H9 (cell line): ENCODE data around the gene IGFBP1. TPM values are rescaled to one million over a fixed set of nuclear protein-coding genes. Genes with fewer than 3 reads are reported as not detected.
A peak's percentile ranks its signal among the peaks of the same experiment; 100 is the strongest.

Source experiments
- DNase-seq: peaks from one replicate; pipeline ENCODE4 v3.0.0-alpha.2; 2017
- H2AFZ ChIP-seq: one replicate; pipeline ENCODE4 v1.6.1; 2013; ENCODE audit warnings: mild to moderate bottlenecking, low read length, control low read depth, moderate library complexity
- H2AK5ac ChIP-seq: 2 replicates; pipeline ENCODE4 v1.6.1; 2013; ENCODE audit warnings: low read length, control low read depth, mixed read lengths; ENCODE audit not compliant: insufficient read length
- H2BK120ac ChIP-seq: one replicate; pipeline ENCODE4 v1.6.1; 2013; ENCODE audit warnings: low read depth, mild to moderate bottlenecking, low read length, control low read depth, inconsistent platforms; ENCODE audit not compliant: poor library complexity, severe bottlenecking
- H2BK12ac ChIP-seq: 2 replicates; pipeline ENCODE4 v1.6.1; 2013; ENCODE audit warnings: low read length, control low read depth, mixed read lengths, low read depth; ENCODE audit not compliant: insufficient read length
- H2BK15ac ChIP-seq: 2 replicates; pipeline ENCODE4 v1.6.1; 2013; ENCODE audit warnings: low read depth, low read length, control low read depth
- H2BK20ac ChIP-seq: one replicate; pipeline ENCODE4 v1.6.1; 2013; ENCODE audit warnings: low read depth, mild to moderate bottlenecking, low read length, control low read depth, inconsistent platforms; ENCODE audit not compliant: poor library complexity, severe bottlenecking
- H2BK5ac ChIP-seq: 2 replicates; pipeline ENCODE4 v1.6.1; 2013; ENCODE audit warnings: low read length, control low read depth, mixed read lengths; ENCODE audit not compliant: insufficient read length
- H3K14ac ChIP-seq: 2 replicates; pipeline ENCODE4 v1.6.1; 2013; ENCODE audit warnings: low read length, control low read depth; ENCODE audit not compliant: insufficient read depth
- H3K18ac ChIP-seq: 2 replicates; pipeline ENCODE4 v1.6.1; 2013; ENCODE audit warnings: low read depth, mild to moderate bottlenecking, mixed read lengths, low read length, control low read depth; ENCODE audit not compliant: insufficient read length
- H3K23ac ChIP-seq: 2 replicates; pipeline ENCODE4 v1.6.1; 2013; ENCODE audit warnings: low read length, control low read depth, mixed read lengths, low read depth; ENCODE audit not compliant: insufficient read length
- H3K23me2 ChIP-seq: 2 replicates; pipeline ENCODE4 v1.6.1; 2013; ENCODE audit warnings: low read depth, mild to moderate bottlenecking, mixed read lengths, low read length, control low read depth; ENCODE audit not compliant: insufficient read length, poor library complexity, severe bottlenecking
- H3K27ac ChIP-seq: 2 replicates; pipeline ENCODE4 v1.5.1; 2013; ENCODE audit warnings: low read length, control low read depth, mixed read lengths, low read depth; ENCODE audit not compliant: insufficient read length
- H3K27me3 ChIP-seq: 2 replicates; pipeline ENCODE4 v1.6.1; 2013; ENCODE audit warnings: low read length, control low read depth, inconsistent platforms; ENCODE audit not compliant: insufficient read depth
- H3K4ac ChIP-seq: 2 replicates; pipeline ENCODE4 v1.6.1; 2013; ENCODE audit warnings: low read depth, mild to moderate bottlenecking, control low read depth, inconsistent platforms, low read length, moderate library complexity
- H3K4me1 ChIP-seq: 2 replicates; pipeline ENCODE4 v1.6.1; 2013; ENCODE audit warnings: low read length, control low read depth, inconsistent platforms; ENCODE audit not compliant: insufficient read depth
- H3K4me2 ChIP-seq: 2 replicates; pipeline ENCODE4 v1.6.1; 2013; ENCODE audit warnings: low read length, control low read depth, mixed read lengths; ENCODE audit not compliant: insufficient read length, insufficient read depth
- H3K56ac ChIP-seq: 2 replicates; pipeline ENCODE4 v1.6.1; 2013; ENCODE audit warnings: low read depth, mild to moderate bottlenecking, mixed read lengths, low read length, control low read depth; ENCODE audit not compliant: insufficient read length
- H3K79me1 ChIP-seq: 2 replicates; pipeline ENCODE4 v1.6.1; 2013; ENCODE audit warnings: low read depth, mild to moderate bottlenecking, moderate library complexity, low read length, control low read depth, inconsistent platforms; ENCODE audit not compliant: insufficient read depth, poor library complexity, severe bottlenecking
- H3K79me2 ChIP-seq: 2 replicates; pipeline ENCODE4 v1.6.1; 2013; ENCODE audit warnings: low read length, control low read depth, inconsistent platforms; ENCODE audit not compliant: insufficient read depth
- H3K9ac ChIP-seq: 2 replicates; pipeline ENCODE4 v1.6.1; 2013; ENCODE audit warnings: low read length, control low read depth, mixed read lengths; ENCODE audit not compliant: insufficient read length; ENCODE audit errors: extremely low read depth
- H3K9me3 ChIP-seq: one replicate; pipeline ENCODE4 v1.6.1; 2013; ENCODE audit warnings: low read depth, low read length, inconsistent platforms; ENCODE audit not compliant: control insufficient read depth
- H3T11ph ChIP-seq: one replicate; pipeline ENCODE4 v1.6.1; 2013; ENCODE audit warnings: mild to moderate bottlenecking, low read length, control low read depth, inconsistent platforms
- H4K20me1 ChIP-seq: one replicate; pipeline ENCODE4 v1.6.1; 2013; ENCODE audit not compliant: control insufficient read depth, insufficient read length, insufficient read depth
- H4K5ac ChIP-seq: 2 replicates; pipeline ENCODE4 v1.6.1; 2013; ENCODE audit warnings: low read depth, mild to moderate bottlenecking, mixed read lengths, low read length, control low read depth; ENCODE audit not compliant: insufficient read length
- H4K8ac ChIP-seq: replicated peaks from 2 replicates; pipeline ENCODE4 v1.6.1; 2013; ENCODE audit warnings: low read length, control low read depth, mixed read lengths, low read depth; ENCODE audit not compliant: insufficient read length
- H4K91ac ChIP-seq: 2 replicates; pipeline ENCODE4 v1.6.1; 2013; ENCODE audit warnings: low read depth, mild to moderate bottlenecking, moderate library complexity, mixed read lengths, low read length, control low read depth; ENCODE audit not compliant: insufficient read length
- H3K27ac Mint-ChIP-seq, 3 experiments: 2 replicates in 2 of 3; 3 replicates in 1 of 3; pipeline ENCODE4 v1.8.0; 2020 to 2021; ENCODE audit warnings: mixed read lengths in 3 of 3, mild to moderate bottlenecking in 1 of 3, moderate library complexity in 1 of 3
- H3K27me3 Mint-ChIP-seq: 2 replicates; pipeline ENCODE4 v1.8.0; 2021; ENCODE audit warnings: low read depth, mild to moderate bottlenecking, moderate library complexity, mixed read lengths
- H3K36me3 Mint-ChIP-seq, 3 experiments: 2 replicates in 2 of 3; 3 replicates in 1 of 3; pipeline ENCODE4 v1.8.0; 2020 to 2021; ENCODE audit warnings: low read depth in 3 of 3, mixed read lengths in 3 of 3; ENCODE audit not compliant: insufficient read depth in 1 of 3
- H3K4me1 Mint-ChIP-seq, 2 experiments: 2 replicates each; pipeline ENCODE4 v1.8.0; 2020; ENCODE audit warnings: mixed read lengths in 2 of 2
- H3K4me3 Mint-ChIP-seq, 2 experiments: 2 replicates in 1 of 2; 3 replicates in 1 of 2; pipeline ENCODE4 v1.8.0; 2020 to 2021; ENCODE audit warnings: mild to moderate bottlenecking in 2 of 2, mixed read lengths in 2 of 2, moderate library complexity in 1 of 2
- H3K9me3 Mint-ChIP-seq, 2 experiments: 2 replicates in 1 of 2; 3 replicates in 1 of 2; pipeline ENCODE4 v1.8.0; 2020; ENCODE audit warnings: mild to moderate bottlenecking in 2 of 2, mixed read lengths in 2 of 2, moderate library complexity in 1 of 2
- WGBS: extraction: QIAGEN DNeasy Blood & Tissue Kit; methylation state at CpG from one replicate; pipeline ENCODE4 v1.1.7; 2013; ENCODE audit warnings: missing lambda C conversion rate, low lambda C conversion rate, mixed read lengths; ENCODE audit not compliant: insufficient read length; ENCODE audit errors: extremely low coverage; 5-methylcytosine and 5-hydroxymethylcytosine counted together
- total RNA-seq: library from RNA; stranded (reverse); gene quantifications from 2 replicates; pipeline ENCODE4 v1.2.1, GENCODE V29; 2021
- TF ChIP-seq, protein P1 (sequence below): fragments of 200-600 bp; sonication (generic); conservative IDR thresholded peaks from 3 replicates; pipeline ENCODE4 v1.8.0; 2021; ENCODE audit warnings: antibody characterized with exemption, mild to moderate bottlenecking

The IGFBP1 gene
- total RNA-seq, 1 experiment from 2014 or later, result not detected

DNA sequence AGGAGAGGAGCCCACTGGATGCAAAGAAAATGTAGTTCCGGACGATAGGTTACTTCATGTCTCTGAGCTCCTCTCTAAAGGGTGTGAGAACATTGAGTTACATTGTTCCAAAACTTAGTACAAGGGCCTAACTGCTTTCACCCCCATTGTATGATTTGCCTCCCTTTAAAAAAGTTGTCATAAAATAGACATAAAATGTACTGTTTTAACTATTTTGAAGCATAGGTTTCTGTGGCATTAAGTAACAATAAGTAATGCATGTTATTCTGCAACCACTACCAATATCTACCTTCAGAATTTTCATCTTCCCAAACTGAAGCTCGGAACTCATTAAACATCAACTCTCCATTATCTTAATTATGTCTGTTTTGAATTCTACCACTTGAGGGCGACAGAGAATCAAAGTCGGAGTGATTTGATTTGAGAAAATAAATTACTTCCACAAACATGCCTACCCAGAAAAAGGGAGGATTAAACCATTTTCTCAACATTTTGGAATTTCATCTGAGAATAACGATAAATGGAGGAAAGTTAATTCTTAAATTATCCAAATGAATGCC, 2.7 kb downstream of the IGFBP1 start:
- H3K23me2 ChIP-seq, result no peaks in the 10 kb centered on the region
- H3K4me2 ChIP-seq, result no peak overlapping the region
- H4K8ac ChIP-seq, result no peak overlapping the region
- H3K9ac ChIP-seq, result no peak overlapping the region
- H3K4ac ChIP-seq, result no peak overlapping the region
- no peak overlapping the region for H3K27ac ChIP-seq
- H2BK5ac ChIP-seq, result no peak overlapping the region
- H3K14ac ChIP-seq, result no peak overlapping the region
- Mint-ChIP-seq H3K4me3 (no peak overlapping the region), H3K27ac (no peak overlapping the region), H3K4me1 (peaks cover 14 to 21% of the 10 kb centered on the region in 2 experiments), H3K27me3 (peaks cover 86% of the 10 kb centered on the region), H3K36me3 (no peaks in the 10 kb centered on the region), H3K9me3 (no peaks in the 10 kb centered on the region; a peak in 1 of 5 replicates)
- H2BK12ac ChIP-seq, result no peak overlapping the region
- no peaks in the 10 kb centered on the region for H3K79me2 ChIP-seq
- TF ChIP-seq, protein P1, sequence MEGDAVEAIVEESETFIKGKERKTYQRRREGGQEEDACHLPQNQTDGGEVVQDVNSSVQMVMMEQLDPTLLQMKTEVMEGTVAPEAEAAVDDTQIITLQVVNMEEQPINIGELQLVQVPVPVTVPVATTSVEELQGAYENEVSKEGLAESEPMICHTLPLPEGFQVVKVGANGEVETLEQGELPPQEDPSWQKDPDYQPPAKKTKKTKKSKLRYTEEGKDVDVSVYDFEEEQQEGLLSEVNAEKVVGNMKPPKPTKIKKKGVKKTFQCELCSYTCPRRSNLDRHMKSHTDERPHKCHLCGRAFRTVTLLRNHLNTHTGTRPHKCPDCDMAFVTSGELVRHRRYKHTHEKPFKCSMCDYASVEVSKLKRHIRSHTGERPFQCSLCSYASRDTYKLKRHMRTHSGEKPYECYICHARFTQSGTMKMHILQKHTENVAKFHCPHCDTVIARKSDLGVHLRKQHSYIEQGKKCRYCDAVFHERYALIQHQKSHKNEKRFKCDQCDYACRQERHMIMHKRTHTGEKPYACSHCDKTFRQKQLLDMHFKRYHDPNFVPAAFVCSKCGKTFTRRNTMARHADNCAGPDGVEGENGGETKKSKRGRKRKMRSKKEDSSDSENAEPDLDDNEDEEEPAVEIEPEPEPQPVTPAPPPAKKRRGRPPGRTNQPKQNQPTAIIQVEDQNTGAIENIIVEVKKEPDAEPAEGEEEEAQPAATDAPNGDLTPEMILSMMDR, result peak; percentile 76
- H2AFZ ChIP-seq, result no peak overlapping the region
- no peak for DNase-seq
- peaks cover 16% of the 10 kb centered on the region; the same call in 1 of the 2 replicates for H3K27me3 ChIP-seq
- no peak overlapping the region for H3T11ph ChIP-seq
- no peak overlapping the region for H2BK20ac ChIP-seq
- H2BK120ac ChIP-seq, result no peak overlapping the region
- H3K4me1 ChIP-seq, result peaks cover 3% of the 10 kb centered on the region
- H4K91ac ChIP-seq, result no peak overlapping the region
- no peak overlapping the region for H3K56ac ChIP-seq
- H3K18ac ChIP-seq, result no peak overlapping the region
- no peaks in the 10 kb centered on the region for H4K20me1 ChIP-seq
- no peak overlapping the region for H3K23ac ChIP-seq
- no peak overlapping the region for H4K5ac ChIP-seq
- no peaks in the 10 kb centered on the region for H3K79me1 ChIP-seq
- no peak overlapping the region for H2BK15ac ChIP-seq
- whole genome bisulfite sequencing, result no CpG with 5 or more reads among the region's 6 CpGs
- H3K9me3 ChIP-seq, result no peaks in the 10 kb centered on the region
- H2AK5ac ChIP-seq, result no peak overlapping the region
